ENCODE measurements around the gene ITPKC.

DNA sequence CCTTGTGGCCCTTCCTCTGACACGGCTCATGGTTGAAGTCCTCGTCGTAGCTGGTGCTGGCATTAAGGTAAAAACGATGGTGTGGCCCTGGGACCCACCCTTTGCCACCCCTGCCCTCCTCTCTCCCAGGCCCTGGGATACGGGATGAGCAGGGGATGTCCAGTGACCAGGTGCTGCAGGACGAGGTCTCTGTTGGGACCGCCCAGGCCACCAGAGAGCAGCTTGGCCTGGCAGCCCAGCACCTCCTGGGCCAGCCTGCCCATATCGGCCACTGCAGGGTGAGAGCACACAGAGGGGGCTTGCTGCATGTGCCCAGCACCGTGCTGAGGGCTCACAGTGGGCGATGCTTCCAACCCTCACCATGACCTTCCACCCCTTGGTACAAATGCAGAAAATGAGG is 27.0 kb downstream of the ITPKC start:
- TF ChIP-seq HCFC1 (IDR thresholded peaks at IDR 0.05; ENCODE audit: low read depth, low read length) (no peak), POLR2AphosphoS5 (IDR thresholded peaks at IDR 0.05; ENCODE audit: low read depth, low read length) (no peak), ZNF737 (CRISPR knock-in tag; IDR thresholded peaks at IDR 0.05; ENCODE audit: borderline replicate concordance) (no peak), GTF2F1 (IDR thresholded peaks at IDR 0.05; ENCODE audit: low read length) (no peak), SIN3A (IDR thresholded peaks at IDR 0.05; ENCODE audit: borderline replicate concordance, low read depth, low read length) (no peak), CEBPG (CRISPR knock-in tag; IDR thresholded peaks at IDR 0.05) (no peak), BHLHE40 (IDR thresholded peaks at IDR 0.05; ENCODE audit: low read length) (no peak), ATF7-NPFF (CRISPR knock-in tag; IDR thresholded peaks at IDR 0.05; ENCODE audit: low read depth) (no peak), ATM (IDR thresholded peaks at IDR 0.05; ENCODE audit: borderline replicate concordance) (no peak)
- TF ChIP-seq, protein P1, sequence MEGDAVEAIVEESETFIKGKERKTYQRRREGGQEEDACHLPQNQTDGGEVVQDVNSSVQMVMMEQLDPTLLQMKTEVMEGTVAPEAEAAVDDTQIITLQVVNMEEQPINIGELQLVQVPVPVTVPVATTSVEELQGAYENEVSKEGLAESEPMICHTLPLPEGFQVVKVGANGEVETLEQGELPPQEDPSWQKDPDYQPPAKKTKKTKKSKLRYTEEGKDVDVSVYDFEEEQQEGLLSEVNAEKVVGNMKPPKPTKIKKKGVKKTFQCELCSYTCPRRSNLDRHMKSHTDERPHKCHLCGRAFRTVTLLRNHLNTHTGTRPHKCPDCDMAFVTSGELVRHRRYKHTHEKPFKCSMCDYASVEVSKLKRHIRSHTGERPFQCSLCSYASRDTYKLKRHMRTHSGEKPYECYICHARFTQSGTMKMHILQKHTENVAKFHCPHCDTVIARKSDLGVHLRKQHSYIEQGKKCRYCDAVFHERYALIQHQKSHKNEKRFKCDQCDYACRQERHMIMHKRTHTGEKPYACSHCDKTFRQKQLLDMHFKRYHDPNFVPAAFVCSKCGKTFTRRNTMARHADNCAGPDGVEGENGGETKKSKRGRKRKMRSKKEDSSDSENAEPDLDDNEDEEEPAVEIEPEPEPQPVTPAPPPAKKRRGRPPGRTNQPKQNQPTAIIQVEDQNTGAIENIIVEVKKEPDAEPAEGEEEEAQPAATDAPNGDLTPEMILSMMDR (CRISPR knock-in tag; IDR thresholded peaks at IDR 0.05): no peak

All from HepG2 (cell line).